NCI-H2171 treated with DMSO at 0.1 percent for 48 hours (cell line): ENCODE results near the gene UXT.
"Not testable (repeated sequence)": the region's sequence is repeated elsewhere in the genome, so short reads cannot be mapped to it uniquely, and the experiment has no call there.

Experiments
- DNase-seq: peaks from one replicate; lab custom pipeline; 2025; lab: John Stamatoyannopoulos, UW

The UXT gene

GRCh38 chrX:47658684-47659420 is at the start of gene UXT:
UXT (minus strand) TSS chrX:47659180; CDS start chrX:47658927, 253 bp downstream.
- DNase-seq, result peak; percentile 93

GRCh38 chrX:47707031-47707780 is 48.2 kb upstream of the UXT start:
- peak; percentile 63 for DNase-seq

GRCh38 chrX:47706575-47706974 is 47.6 kb upstream of the UXT start:
- no peak for DNase-seq

- DNase-seq, result no peak
Measured at GRCh38 chrX:47704736-47705135, 45.8 kb upstream of the UXT start.

GRCh38 chrX:47697181-47697580 is 38.2 kb upstream of the UXT start:
- DNase-seq, result no peak

- no peak for DNase-seq
Measured at GRCh38 chrX:47690175-47690574, 31.2 kb upstream of the UXT start.

- peak; percentile 76 for DNase-seq
Measured at GRCh38 chrX:47687263-47687662, 28.3 kb upstream of the UXT start.

- no peak for DNase-seq
Measured at GRCh38 chrX:47683829-47684205, 24.8 kb upstream of the UXT start.

- DNase-seq, result no peak
Measured at GRCh38 chrX:47683184-47683828, 24.3 kb upstream of the UXT start.

- DNase-seq, result not testable (repeated sequence)
Measured at GRCh38 chrX:47675959-47676859, 17.2 kb upstream of the UXT start.

GRCh38 chrX:47674776-47675175 is 15.8 kb upstream of the UXT start:
- no peak for DNase-seq

GRCh38 chrX:47665797-47666196 is 6.8 kb upstream of the UXT start:
- not testable (repeated sequence) for DNase-seq

GRCh38 chrX:47664737-47665136 is 5.8 kb upstream of the UXT start:
- no peak for DNase-seq

- DNase-seq, result no peak
Measured at GRCh38 chrX:47662144-47662657, 3.2 kb upstream of the UXT start.

- no peak for DNase-seq
Measured at GRCh38 chrX:47661539-47661938, 2.6 kb upstream of the UXT start.

- DNase-seq, result no peak
Measured at GRCh38 chrX:47659421-47659726, 394 bp upstream of the UXT start.

- DNase-seq, result no peak
Measured at GRCh38 chrX:47658301-47658683, 688 bp downstream of the UXT start.

- no peak for DNase-seq
Measured at GRCh38 chrX:47651043-47651905, 7.7 kb downstream of the UXT start.

- peak; percentile 93 for DNase-seq
Measured at GRCh38 chrX:47650164-47651042, 8.6 kb downstream of the UXT start, which contains the start of gene ELK1. ELK1 (minus strand) TSS chrX:47650563; CDS start chrX:47641441, 9,122 bp downstream.

- DNase-seq, result no peak
Measured at GRCh38 chrX:47649781-47650163, 9.2 kb downstream of the UXT start.
